ENCODE measurements around the gene AMER2.
"Not testable (repeated sequence)": the region's sequence is repeated elsewhere in the genome, so short reads cannot be mapped to it uniquely, and the experiment has no call there.

The AMER2 gene

GRCh38 chr13:25169951-25170553 is 2.0 kb downstream of the AMER2 start:
- no peak for TF ChIP-seq ZFX (IDR thresholded peaks at IDR 0.05; ENCODE audit: borderline replicate concordance)
- TF ChIP-seq, protein P1, sequence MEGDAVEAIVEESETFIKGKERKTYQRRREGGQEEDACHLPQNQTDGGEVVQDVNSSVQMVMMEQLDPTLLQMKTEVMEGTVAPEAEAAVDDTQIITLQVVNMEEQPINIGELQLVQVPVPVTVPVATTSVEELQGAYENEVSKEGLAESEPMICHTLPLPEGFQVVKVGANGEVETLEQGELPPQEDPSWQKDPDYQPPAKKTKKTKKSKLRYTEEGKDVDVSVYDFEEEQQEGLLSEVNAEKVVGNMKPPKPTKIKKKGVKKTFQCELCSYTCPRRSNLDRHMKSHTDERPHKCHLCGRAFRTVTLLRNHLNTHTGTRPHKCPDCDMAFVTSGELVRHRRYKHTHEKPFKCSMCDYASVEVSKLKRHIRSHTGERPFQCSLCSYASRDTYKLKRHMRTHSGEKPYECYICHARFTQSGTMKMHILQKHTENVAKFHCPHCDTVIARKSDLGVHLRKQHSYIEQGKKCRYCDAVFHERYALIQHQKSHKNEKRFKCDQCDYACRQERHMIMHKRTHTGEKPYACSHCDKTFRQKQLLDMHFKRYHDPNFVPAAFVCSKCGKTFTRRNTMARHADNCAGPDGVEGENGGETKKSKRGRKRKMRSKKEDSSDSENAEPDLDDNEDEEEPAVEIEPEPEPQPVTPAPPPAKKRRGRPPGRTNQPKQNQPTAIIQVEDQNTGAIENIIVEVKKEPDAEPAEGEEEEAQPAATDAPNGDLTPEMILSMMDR (IDR thresholded peaks at IDR 0.05): no peak
- no peak overlapping the region for H3K27ac ChIP-seq

DNA sequence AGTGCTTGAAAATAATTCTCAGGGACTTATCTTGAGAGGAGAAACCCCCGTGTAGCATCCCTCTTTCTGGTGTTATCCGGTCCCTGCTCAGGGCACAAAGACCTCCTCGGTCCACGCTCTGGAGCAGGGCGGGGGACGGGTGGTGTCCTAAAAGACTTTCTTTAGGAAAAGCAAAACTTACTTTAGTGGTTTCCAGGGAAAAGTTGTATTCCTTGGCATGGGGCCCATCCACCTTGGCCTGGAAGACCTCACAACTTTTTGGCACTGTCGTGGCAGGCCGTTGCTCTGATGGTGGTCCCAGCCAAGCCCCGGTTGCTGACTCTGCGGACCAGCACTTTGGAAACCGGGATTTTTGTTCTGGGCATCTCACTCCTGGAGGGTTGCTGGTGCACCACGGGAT is 2.7 kb downstream of the AMER2 start:
- no peak overlapping the region for H3K27ac ChIP-seq
- TF ChIP-seq, protein P1 (IDR thresholded peaks at IDR 0.05): no peak
- no peak for TF ChIP-seq ZFX (IDR thresholded peaks at IDR 0.05; ENCODE audit: borderline replicate concordance)

DNA sequence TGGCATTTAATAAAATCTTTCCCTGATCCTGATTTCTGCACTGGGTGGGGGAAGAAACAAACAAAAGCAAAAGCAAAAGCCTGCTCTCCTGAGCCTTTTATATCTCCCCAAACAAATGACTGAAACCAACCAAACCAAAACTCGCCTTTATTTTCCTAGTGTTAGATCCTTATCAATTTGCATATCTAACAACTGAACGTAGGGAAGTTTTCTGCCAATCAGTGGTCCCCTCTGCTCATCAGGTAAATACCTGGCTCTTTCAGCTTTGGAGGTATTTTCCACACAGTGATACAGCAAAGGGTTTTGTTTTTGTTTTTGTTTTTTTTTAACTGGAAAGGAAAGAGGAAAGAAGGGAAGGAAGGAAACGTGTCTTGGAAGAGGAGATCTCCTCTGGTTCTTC is 3.3 kb downstream of the AMER2 start:
- TF ChIP-seq, protein P1 (IDR thresholded peaks at IDR 0.05): no peak
- no peak for TF ChIP-seq ZFX (IDR thresholded peaks at IDR 0.05; ENCODE audit: borderline replicate concordance)
- no peak overlapping the region for H3K27ac ChIP-seq

DNA sequence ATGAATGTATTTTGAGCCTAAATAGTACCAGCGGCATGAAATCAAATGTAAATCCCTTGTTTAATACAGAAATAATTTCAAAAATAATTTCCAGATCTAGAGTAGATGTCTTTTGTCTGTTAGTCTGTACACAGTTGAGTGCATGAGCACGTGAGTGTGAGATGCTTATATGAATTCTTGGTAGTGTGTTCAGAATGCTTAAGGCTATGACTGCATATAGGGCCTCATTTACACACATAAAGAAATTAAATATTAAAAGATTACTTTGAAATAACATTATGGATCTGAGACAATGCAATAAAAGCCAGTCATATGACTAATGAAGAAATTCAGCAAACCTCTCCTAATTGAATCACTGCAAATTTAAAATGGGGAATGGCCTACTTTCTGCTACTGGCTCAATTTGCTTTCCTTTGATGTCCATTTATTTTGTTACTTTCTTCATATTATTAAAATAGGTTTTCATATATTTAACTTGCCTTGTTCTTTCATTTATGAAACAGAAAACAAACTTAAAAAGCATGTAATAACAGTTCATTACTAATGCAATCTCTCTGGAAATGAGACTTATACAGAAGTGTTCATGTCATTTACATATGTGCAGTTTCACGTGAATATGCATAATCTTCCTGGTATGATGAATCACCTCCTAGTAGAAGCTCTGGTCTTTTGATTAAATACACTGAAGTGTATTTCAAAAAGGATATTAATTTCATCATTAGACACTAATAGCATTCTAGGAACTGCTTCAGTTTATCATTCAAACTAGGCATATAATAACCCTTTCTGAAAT is 4.5 kb downstream of the AMER2 start:
- H3K27ac ChIP-seq: no peak overlapping the region
- no peak for TF ChIP-seq ZFX (IDR thresholded peaks at IDR 0.05; ENCODE audit: borderline replicate concordance)
- TF ChIP-seq, protein P1 (IDR thresholded peaks at IDR 0.05): no peak

DNA sequence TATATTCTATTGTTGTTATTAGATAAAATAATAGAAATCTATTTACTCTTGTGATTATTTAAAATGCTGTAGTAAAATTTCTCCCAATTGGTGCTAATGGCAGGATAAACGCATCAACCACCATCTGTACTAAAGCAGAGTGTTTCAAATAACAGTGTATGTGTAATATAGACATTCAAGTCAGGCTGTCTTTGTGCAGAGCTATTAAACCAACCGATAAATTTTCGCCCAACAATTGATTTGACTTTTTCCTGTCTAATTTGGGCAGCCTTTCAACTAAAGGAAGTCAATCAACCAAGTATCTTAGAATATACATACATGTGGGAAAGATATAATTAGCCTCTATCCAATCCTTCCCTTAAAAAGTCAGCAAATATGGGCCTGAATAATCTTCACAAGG is 5.8 kb downstream of the AMER2 start:
- no peak overlapping the region for H3K27ac ChIP-seq
- no peak for TF ChIP-seq ZFX (IDR thresholded peaks at IDR 0.05; ENCODE audit: borderline replicate concordance)
- TF ChIP-seq, protein P1 (IDR thresholded peaks at IDR 0.05): no peak

DNA sequence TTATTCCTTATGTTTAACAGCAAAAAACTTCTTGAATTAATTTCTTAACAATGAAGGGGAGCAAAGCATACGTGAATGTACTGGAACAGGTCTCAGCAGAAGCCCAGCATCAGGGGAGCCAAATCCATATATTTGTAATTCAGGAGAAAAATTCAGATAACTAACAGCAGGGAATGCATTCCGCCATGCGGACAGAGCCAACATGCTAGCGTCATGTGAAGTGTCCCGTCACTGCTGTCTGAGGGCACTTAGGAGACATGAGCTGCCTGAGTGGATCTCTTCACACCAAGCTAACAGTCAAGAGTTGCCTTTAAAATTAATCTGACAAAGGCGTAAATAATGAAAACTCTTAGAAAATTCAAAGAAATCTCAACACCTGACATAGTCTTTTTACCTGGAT is 6.4 kb downstream of the AMER2 start:
- H3K27ac ChIP-seq: no peak overlapping the region
- TF ChIP-seq, protein P1 (IDR thresholded peaks at IDR 0.05): no peak
- no peak for TF ChIP-seq ZFX (IDR thresholded peaks at IDR 0.05; ENCODE audit: borderline replicate concordance)

GRCh38 chr13:25165163-25165562 is 6.9 kb downstream of the AMER2 start:
- not testable (repeated sequence) for H3K27ac ChIP-seq
